Measurements from ENCODE around the gene PTPRE. TPM values are rescaled to one million over a fixed set of nuclear protein-coding genes. Genes with fewer than 3 reads are reported as not detected.

The PTPRE gene
- total RNA-seq, 1 donor from 2014 or later, result 5.4 TPM

GRCh38 chr10:128102480-128103228 lies 195.8 kb downstream of the PTPRE start:
- no peak for TF ChIP-seq CTCF (conservative IDR thresholded peaks at IDR 0.05; ENCODE audit: low read depth, low read length)
- DNase-seq (ENCODE audit: low read depth), result no peak
- no peak overlapping the region for H3K4me3 ChIP-seq (ENCODE audit: low read depth, low read length)

- no peak overlapping the region for H3K4me3 ChIP-seq (ENCODE audit: low read depth, low read length)
- TF ChIP-seq CTCF (conservative IDR thresholded peaks at IDR 0.05; ENCODE audit: low read depth, low read length), result no peak
- no peak for DNase-seq (ENCODE audit: low read depth)
Observed at GRCh38 chr10:128103229-128103714, 196.4 kb downstream of the PTPRE start.

- no peak overlapping the region for H3K4me3 ChIP-seq (ENCODE audit: low read depth, low read length)
- no peak for TF ChIP-seq CTCF (conservative IDR thresholded peaks at IDR 0.05; ENCODE audit: low read depth, low read length)
- DNase-seq (ENCODE audit: low read depth), result no peak
Observed at GRCh38 chr10:128105383-128105782, 198.5 kb downstream of the PTPRE start.

- no peak for TF ChIP-seq CTCF (conservative IDR thresholded peaks at IDR 0.05; ENCODE audit: low read depth, low read length)
- DNase-seq (ENCODE audit: low read depth), result no peak
- no peak overlapping the region for H3K4me3 ChIP-seq (ENCODE audit: low read depth, low read length)
Observed at GRCh38 chr10:128109707-128110106, 202.8 kb downstream of the PTPRE start.

GRCh38 chr10:128110339-128110738 lies 203.4 kb downstream of the PTPRE start:
- DNase-seq (ENCODE audit: low read depth), result no peak
- TF ChIP-seq CTCF (conservative IDR thresholded peaks at IDR 0.05; ENCODE audit: low read depth, low read length), result no peak
- no peak overlapping the region for H3K4me3 ChIP-seq (ENCODE audit: low read depth, low read length)

- no peak overlapping the region for H3K4me3 ChIP-seq (ENCODE audit: low read depth, low read length)
- DNase-seq (ENCODE audit: low read depth), result no peak
- no peak for TF ChIP-seq CTCF (conservative IDR thresholded peaks at IDR 0.05; ENCODE audit: low read depth, low read length)
Observed at GRCh38 chr10:128111696-128112095, 204.8 kb downstream of the PTPRE start.

GRCh38 chr10:128113026-128113425 lies 206.1 kb downstream of the PTPRE start:
- H3K4me3 ChIP-seq (ENCODE audit: low read depth, low read length), result no peak overlapping the region
- no peak for TF ChIP-seq CTCF (conservative IDR thresholded peaks at IDR 0.05; ENCODE audit: low read depth, low read length)
- DNase-seq (ENCODE audit: low read depth), result no peak
